Upper lobe of left lung (tissue), 6 donors: ENCODE measurements around the gene SLC27A5. TPM values are rescaled to one million over a fixed set of nuclear protein-coding genes. Genes with fewer than 3 reads are reported as not detected.
A peak's percentile ranks its signal among the peaks of the same experiment; 100 is the strongest.
"Not testable (repeated sequence)": the region's sequence is repeated elsewhere in the genome, so short reads cannot be mapped to it uniquely, and the experiment has no call there.

Experiments
- ATAC-seq, 2 donors: fragments of 200-7000 bp; cut with Tn5 transposase; one replicate each; pipeline ENCODE4 v1.9.1; 2022; ENCODE audit warnings: mild to moderate bottlenecking in 2 of 2, moderate library complexity in 2 of 2; ENCODE audit not compliant: low FRiP score in 2 of 2
- DNase-seq, 2 donors: peaks; one replicate each; pipeline ENCODE4 v3.0.0-alpha.2; 2019 to 2020
- H3K27ac ChIP-seq, 4 donors: fragments of 200-600 bp; sonication (generic); one replicate each; pipeline ENCODE4 v1.5.1; 2016 to 2019
- H3K27me3 ChIP-seq, 4 donors: fragments of 200-600 bp; sonication (generic); one replicate each; pipeline ENCODE4 v1.5.1; 2017 to 2019
- H3K36me3 ChIP-seq, 4 donors: fragments of 200-600 bp; sonication (generic); one replicate each; pipeline ENCODE4 v1.5.1; 2016 to 2019
- H3K4me1 ChIP-seq, 4 donors: fragments of 200-600 bp; sonication (generic); one replicate each; pipeline ENCODE4 v1.5.1; 2018 to 2019
- H3K4me3 ChIP-seq, 4 donors: fragments of 200-600 bp; sonication (generic); one replicate each; pipeline ENCODE4 v1.5.1; 2017 to 2019; ENCODE audit warnings: mild to moderate bottlenecking in 2 of 4, moderate library complexity in 1 of 4
- H3K9me3 ChIP-seq, 4 donors: fragments of 200-600 bp; sonication (generic); one replicate each; pipeline ENCODE4 v1.5.1; 2018 to 2019
- EP300 ChIP-seq, 4 donors: sonication (generic); formaldehyde crosslinking; IDR thresholded peaks; one replicate each; pipeline ENCODE4 v1.5.1; 2017; ENCODE audit warnings: antibody characterized with exemption in 4 of 4, control low read depth in 2 of 4
- POLR2A ChIP-seq, 4 donors: fragments of 450-650 bp; IDR thresholded peaks; one replicate each; pipeline ENCODE4 v1.5.1; 2016 to 2017; ENCODE audit warnings: antibody characterized with exemption in 4 of 4, mild to moderate bottlenecking in 2 of 4
- POLR2AphosphoS5 ChIP-seq, 2 donors: sonication (generic); formaldehyde crosslinking; IDR thresholded peaks; one replicate each; pipeline ENCODE4 v1.5.1; 2017; ENCODE audit warnings: antibody characterized with exemption in 2 of 2
- WGBS, 2 donors: methylation state at CpG; one replicate each; pipeline ENCODE4 v1.1.5; 2017 to 2018; 5-methylcytosine and 5-hydroxymethylcytosine counted together
- total RNA-seq, 6 donors: library from RNA; depleted of rRNA in 4 of 6; stranded (reverse); fragments of >200 nt in 4 of 6; gene quantifications; one replicate each; pipeline versions ENCODE4 v1.1.0 to v1.2.1, GENCODE V29; 2016 to 2021
- TF ChIP-seq, protein P1 (sequence below), 6 experiments: fragments of 450-650 bp in 4 of 6; fragments of 200-600 bp in 2 of 6; sonication (generic) in 2 of 6; IDR thresholded peaks; one replicate each; pipeline ENCODE4 v1.5.1; 2016 to 2019; ENCODE audit warnings: antibody characterized with exemption in 6 of 6
- donor health status: DM: no; HTN: no; CAD: no; lungs with moderate emphysema.
- donor health status: DM: no; HTN: yes; CAD: no; lungs with severe emphysema.

Gene SLC27A5
- total RNA-seq, 6 donors from 2014 or later, result 1.6 to 12.2 (median 6.9) TPM

DNA sequence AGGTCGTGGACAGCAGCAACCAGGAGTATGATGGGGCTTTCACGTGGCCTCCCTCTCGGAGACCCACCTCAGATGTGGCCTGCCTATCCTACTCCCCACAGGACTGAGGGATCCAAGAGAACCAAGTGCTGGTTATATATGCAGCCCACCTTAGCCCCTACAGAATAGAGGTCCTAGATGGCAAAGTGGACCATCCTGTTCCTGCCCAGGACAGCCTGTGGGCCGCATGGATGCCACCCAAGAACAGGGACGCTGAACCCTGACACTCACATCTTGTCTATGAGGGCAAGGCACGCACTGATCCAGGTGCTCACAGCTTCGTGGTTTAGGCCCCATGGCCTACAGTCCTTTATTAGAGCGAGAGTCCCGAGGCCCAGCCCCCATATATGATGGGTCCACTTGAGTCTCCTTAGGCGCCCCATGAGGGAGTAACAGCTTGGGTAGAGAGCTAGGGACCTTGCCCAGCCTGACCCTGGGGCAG, 1.5 kb upstream of the SLC27A5 start:
- peak overlapping the region; percentile 54 to 79 (median 69) for H3K27ac ChIP-seq
- peaks cover 25 to 49% (median 37%) of the 10 kb centered on the region in 4 donors for H3K4me1 ChIP-seq
- TF ChIP-seq, protein P1, sequence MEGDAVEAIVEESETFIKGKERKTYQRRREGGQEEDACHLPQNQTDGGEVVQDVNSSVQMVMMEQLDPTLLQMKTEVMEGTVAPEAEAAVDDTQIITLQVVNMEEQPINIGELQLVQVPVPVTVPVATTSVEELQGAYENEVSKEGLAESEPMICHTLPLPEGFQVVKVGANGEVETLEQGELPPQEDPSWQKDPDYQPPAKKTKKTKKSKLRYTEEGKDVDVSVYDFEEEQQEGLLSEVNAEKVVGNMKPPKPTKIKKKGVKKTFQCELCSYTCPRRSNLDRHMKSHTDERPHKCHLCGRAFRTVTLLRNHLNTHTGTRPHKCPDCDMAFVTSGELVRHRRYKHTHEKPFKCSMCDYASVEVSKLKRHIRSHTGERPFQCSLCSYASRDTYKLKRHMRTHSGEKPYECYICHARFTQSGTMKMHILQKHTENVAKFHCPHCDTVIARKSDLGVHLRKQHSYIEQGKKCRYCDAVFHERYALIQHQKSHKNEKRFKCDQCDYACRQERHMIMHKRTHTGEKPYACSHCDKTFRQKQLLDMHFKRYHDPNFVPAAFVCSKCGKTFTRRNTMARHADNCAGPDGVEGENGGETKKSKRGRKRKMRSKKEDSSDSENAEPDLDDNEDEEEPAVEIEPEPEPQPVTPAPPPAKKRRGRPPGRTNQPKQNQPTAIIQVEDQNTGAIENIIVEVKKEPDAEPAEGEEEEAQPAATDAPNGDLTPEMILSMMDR (IDR thresholded peaks at IDR 0.05), result no peak
- no peak for TF ChIP-seq EP300 (IDR thresholded peaks at IDR 0.05)
- TF ChIP-seq POLR2AphosphoS5 (IDR thresholded peaks at IDR 0.05), result no peak
- TF ChIP-seq POLR2A (IDR thresholded peaks at IDR 0.05), result no peak
- DNase-seq, result no peak
- 71 to 78% methylated on average over 5 to 10 of the region's 10 CpGs for WGBS, 2 donors
- H3K36me3 ChIP-seq, result peaks cover 7 to 38% (median 16%) of the 10 kb centered on the region in 4 donors
- H3K4me3 ChIP-seq, result peak overlapping the region in 2 of 4 donors; percentile 51 to 52
- H3K27me3 ChIP-seq, result no peaks in the 10 kb centered on the region
- no peak for ATAC-seq
- H3K9me3 ChIP-seq, result no peaks in the 10 kb centered on the region

DNA sequence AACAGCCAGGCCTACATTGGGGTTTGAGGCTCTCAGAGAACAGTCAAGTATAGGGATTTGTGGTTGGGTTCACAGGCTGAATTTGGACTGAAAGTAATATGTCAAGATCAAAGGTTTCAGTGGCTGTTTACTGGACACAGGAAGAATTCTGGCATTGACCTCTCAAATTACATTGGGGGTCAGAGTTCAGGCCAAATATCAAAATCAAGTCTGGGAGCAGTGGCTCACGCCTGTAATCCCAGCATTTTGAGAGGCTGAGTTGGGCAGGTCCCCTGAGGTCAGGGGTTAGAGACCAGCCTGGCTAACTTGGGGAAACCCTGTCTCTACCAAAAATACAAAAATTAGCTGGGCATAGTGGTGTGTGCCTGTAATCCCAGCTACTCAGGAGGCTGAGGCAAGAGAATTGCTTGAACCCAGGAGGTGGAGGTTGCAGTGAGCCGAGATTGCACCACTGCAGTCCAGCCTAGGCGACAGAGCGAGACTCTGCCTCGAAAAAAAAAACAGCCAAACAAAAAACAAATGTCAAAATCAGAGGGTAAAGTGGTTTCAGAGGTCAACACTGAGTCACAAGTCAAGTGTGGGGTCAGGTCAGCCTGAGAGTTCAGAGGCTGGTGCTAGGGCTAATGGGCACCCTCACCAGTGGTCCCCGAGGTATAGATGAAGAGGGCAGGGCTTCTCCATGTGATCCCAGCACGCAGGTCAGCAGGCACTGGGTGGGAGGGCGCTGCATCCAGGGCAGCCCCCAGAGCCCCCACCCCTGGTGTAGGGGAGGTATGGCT, 1.5 kb downstream of the SLC27A5 start:
- no peak for DNase-seq
- Histone ChIP-seq H3K4me3 (no peak overlapping the region), H3K27ac (no peak overlapping the region), H3K27me3 (no peaks in the 10 kb centered on the region), H3K4me1 (peaks cover 13 to 21% (median 18%) of the 10 kb centered on the region in 4 donors), H3K9me3 (no peaks in the 10 kb centered on the region), H3K36me3 (peaks cover 0 to 16% (median 0%) of the 10 kb centered on the region in 4 donors)
- no peak for TF ChIP-seq EP300 (IDR thresholded peaks at IDR 0.05)
- no peak for TF ChIP-seq POLR2A (IDR thresholded peaks at IDR 0.05)
- no peak for TF ChIP-seq POLR2AphosphoS5 (IDR thresholded peaks at IDR 0.05)
- TF ChIP-seq, protein P1 (IDR thresholded peaks at IDR 0.05), result no peak
- no peak for ATAC-seq
- 78 to 85% methylated on average over 7 to 8 of the region's 8 CpGs for WGBS, 2 donors

DNA sequence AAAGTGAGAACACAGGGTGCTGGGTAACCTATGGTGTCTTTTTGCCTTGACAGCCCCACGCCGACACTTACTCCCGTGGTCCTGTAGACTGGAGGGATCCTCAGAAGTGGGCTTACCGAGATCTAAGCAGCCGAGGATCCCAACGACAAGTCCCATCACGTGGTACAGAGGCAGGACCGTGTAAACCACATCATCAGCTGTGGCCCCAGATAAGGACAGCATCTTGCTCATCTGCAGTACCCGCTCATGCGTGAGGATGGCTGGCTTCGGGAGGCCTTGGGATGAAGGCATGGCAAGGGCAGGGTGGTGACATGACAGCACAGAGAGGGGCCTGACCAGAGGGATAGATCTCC, 2.1 kb downstream of the SLC27A5 start:
- H3K4me3 ChIP-seq, result no peak overlapping the region
- 85 to 94% methylated on average over 9 to 11 of the region's 11 CpGs for WGBS, 2 donors
- peaks cover 10 to 17% (median 15%) of the 10 kb centered on the region in 4 donors for H3K4me1 ChIP-seq
- TF ChIP-seq POLR2AphosphoS5 (IDR thresholded peaks at IDR 0.05), result no peak
- TF ChIP-seq, protein P1 (IDR thresholded peaks at IDR 0.05), result no peak
- no peak for TF ChIP-seq EP300 (IDR thresholded peaks at IDR 0.05)
- no peak for TF ChIP-seq POLR2A (IDR thresholded peaks at IDR 0.05)
- H3K27ac ChIP-seq, result no peak overlapping the region
- H3K27me3 ChIP-seq, result no peaks in the 10 kb centered on the region
- DNase-seq, result no peak
- no peak for ATAC-seq
- H3K9me3 ChIP-seq, result no peaks in the 10 kb centered on the region
- peaks cover 0 to 13% (median 0%) of the 10 kb centered on the region in 4 donors for H3K36me3 ChIP-seq

DNA sequence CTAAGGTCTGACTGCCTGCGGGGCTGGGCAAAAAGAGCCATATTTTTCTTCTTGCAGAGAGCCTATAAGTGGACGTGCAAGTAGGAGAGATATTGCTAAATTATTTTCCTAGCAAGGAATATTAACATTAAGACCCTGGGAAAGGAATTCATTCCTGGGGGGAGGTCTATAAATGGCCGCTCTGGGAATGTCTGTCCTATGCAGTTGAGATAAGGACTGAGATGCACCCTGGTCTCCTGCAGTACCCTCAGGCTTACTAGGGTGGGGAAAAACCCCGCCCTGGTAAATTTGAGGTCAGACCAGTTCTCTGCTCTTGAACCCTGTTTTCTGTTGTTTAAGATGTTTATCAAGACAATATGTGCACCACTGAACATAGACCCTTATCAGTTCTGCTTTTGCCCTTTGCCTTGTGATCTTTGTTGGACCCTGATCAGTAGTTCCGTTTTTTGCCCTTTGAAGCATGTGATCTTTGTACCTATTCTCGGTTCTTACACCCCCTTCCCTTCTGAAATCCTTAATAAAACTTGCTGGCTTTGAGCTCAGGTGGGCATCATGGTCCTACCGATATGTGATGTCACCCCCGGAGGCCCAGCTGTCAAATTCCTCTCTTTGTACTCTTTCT, 4.1 kb downstream of the SLC27A5 start:
- H3K27me3 ChIP-seq, DNase-seq, H3K4me1 ChIP-seq, H3K9me3 ChIP-seq, H3K4me3 ChIP-seq, H3K36me3 ChIP-seq, H3K27ac ChIP-seq, ATAC-seq: not testable (repeated sequence)
- 75 to 80% methylated on average over 8 of the region's 8 CpGs for WGBS, 2 donors

DNA sequence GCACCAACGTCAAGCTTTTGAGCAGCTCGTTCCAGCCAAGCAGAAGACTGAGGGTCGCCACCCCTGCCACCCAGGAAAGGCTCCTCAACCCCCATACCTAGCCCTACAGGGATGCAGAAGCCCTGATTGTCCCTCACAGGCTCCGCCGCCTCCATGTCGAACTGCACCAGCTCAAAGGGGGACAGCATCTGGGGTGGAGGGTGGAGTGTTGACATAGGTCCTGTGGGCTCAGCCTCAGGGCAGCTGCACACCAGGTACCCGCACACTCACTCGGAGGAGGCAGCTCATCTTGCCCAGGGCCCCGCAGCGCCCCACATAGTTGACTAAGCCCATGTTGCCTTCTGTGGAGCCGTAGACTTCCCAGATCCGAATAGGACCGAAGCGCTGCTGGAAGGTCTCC, 11.6 kb downstream of the SLC27A5 start:
- no peak overlapping the region for H3K27ac ChIP-seq
- TF ChIP-seq POLR2AphosphoS5 (IDR thresholded peaks at IDR 0.05) (no peak), POLR2A (IDR thresholded peaks at IDR 0.05) (no peak), EP300 (IDR thresholded peaks at IDR 0.05) (no peak)
- ATAC-seq, result no peak
- no peak for DNase-seq
- peaks cover 18 to 27% (median 23%) of the 10 kb centered on the region in 4 donors for H3K4me1 ChIP-seq
- H3K27me3 ChIP-seq, result no peaks in the 10 kb centered on the region
- WGBS, 2 donors, result 80 to 97% methylated on average over 2 to 14 of the region's 14 CpGs
- H3K4me3 ChIP-seq, result peak overlapping the region in 2 of 4 donors; percentile 67 to 73
- H3K36me3 ChIP-seq, result no peaks in the 10 kb centered on the region
- H3K9me3 ChIP-seq, result no peaks in the 10 kb centered on the region
